ENCODE data around the gene RAD18.

- TF ChIP-seq SIN3A (IDR thresholded peaks at IDR 0.05; ENCODE audit: borderline replicate concordance, insufficient read depth, low read length), result no peak
- TF ChIP-seq TAF1 (IDR thresholded peaks at IDR 0.05; ENCODE audit: borderline replicate concordance, insufficient read depth, low read length), result no peak
These were observed 31.9 kb downstream of the RAD18 start for GRCh38 chr3:8931342-8931741.
